ENCODE results near the gene NAA10.

GRCh38 chrX:153939573-153939972, 4.7 kb upstream of the NAA10 start:
- TF ChIP-seq CTCF (IDR thresholded peaks at IDR 0.05) (no peak), ATF1 (CRISPR knock-in tag; IDR thresholded peaks at IDR 0.05) (no peak), NFATC4 (CRISPR knock-in tag; IDR thresholded peaks at IDR 0.05) (no peak), NR2C2 (CRISPR knock-in tag; IDR thresholded peaks at IDR 0.05) (no peak), NR3C1 (CRISPR knock-in tag; conservative IDR thresholded peaks at IDR 0.05; ENCODE audit: low read depth) (no peak), TEAD4 (CRISPR knock-in tag; IDR thresholded peaks at IDR 0.05) (no peak), EMX1 (CRISPR knock-in tag; IDR thresholded peaks at IDR 0.05) (no peak), USF1 (CRISPR knock-in tag; IDR thresholded peaks at IDR 0.05) (no peak), RELA (CRISPR knock-in tag; IDR thresholded peaks at IDR 0.05; ENCODE audit: borderline replicate concordance) (no peak), SP1 (CRISPR knock-in tag; conservative IDR thresholded peaks at IDR 0.05) (no peak), ZNF121 (CRISPR knock-in tag; IDR thresholded peaks at IDR 0.05) (no peak)
- TF ChIP-seq, protein P1, sequence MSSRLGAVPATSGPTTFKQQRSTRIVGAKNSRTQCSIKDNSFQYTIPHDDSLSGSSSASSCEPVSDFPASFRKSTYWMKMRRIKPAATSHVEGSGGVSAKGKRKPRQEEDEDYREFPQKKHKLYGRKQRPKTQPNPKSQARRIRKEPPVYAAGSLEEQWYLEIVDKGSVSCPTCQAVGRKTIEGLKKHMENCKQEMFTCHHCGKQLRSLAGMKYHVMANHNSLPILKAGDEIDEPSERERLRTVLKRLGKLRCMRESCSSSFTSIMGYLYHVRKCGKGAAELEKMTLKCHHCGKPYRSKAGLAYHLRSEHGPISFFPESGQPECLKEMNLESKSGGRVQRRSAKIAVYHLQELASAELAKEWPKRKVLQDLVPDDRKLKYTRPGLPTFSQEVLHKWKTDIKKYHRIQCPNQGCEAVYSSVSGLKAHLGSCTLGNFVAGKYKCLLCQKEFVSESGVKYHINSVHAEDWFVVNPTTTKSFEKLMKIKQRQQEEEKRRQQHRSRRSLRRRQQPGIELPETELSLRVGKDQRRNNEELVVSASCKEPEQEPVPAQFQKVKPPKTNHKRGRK (CRISPR knock-in tag; IDR thresholded peaks at IDR 0.05; ENCODE audit: borderline replicate concordance): no peak
